ENCODE measurements around the gene LNX1. TPM values are rescaled to one million over a fixed set of nuclear protein-coding genes. Genes with fewer than 3 reads are reported as not detected.

LNX1 gene
- total and polyA plus RNA-seq, 10 of the 15 experiments (the other 5 are each of a cell fraction or from before 2014, with no cell fraction given): 0.72 to 1.4 (median 1.0) TPM

- FAIRE-seq: no peak
Measured at GRCh38 chr4:53562409-53562808, 28.9 kb downstream of the LNX1 start.

More at GRCh38 chr4:53562409-53562808, 28.9 kb downstream of the LNX1 start:
- Histone ChIP-seq H2AFZ (ENCODE audit: control insufficient read depth, low read depth, low read length) (no peak overlapping the region), H3K4me1 (ENCODE audit: control insufficient read depth, insufficient read depth, low read length) (no peaks in the 10 kb centered on the region; the same call in 1 of the 2 replicates), H3K79me2 (ENCODE audit: control insufficient read depth, insufficient read depth, low read length) (no peaks in the 10 kb centered on the region), H4K20me1 (ENCODE audit: control insufficient read depth, insufficient read depth) (no peaks in the 10 kb centered on the region), H3K4me2 (ENCODE audit: control insufficient read depth, insufficient read depth) (no peak overlapping the region), H3K27ac (ENCODE audit: control insufficient read depth, insufficient read depth) (no peak overlapping the region), H3K27me3 (replicated peaks in 1 of 2; ENCODE audit: control insufficient read depth in 2 of 2, insufficient read depth in 2 of 2, low read length in 1 of 2) (no peaks in the 10 kb centered on the region), H3K36me3 (ENCODE audit: control insufficient read depth in 2 of 2, insufficient read depth in 2 of 2, low read length in 1 of 2) (no peaks in the 10 kb centered on the region), H3K4me3 (no peak overlapping the region), H3K9me3 (replicated peaks; ENCODE audit: control insufficient read depth, insufficient read depth, low read length) (no peaks in the 10 kb centered on the region), H3K9ac (ENCODE audit: control insufficient read depth, insufficient read depth, low read length) (no peak overlapping the region)
- SMC1A ChIA-PET (ENCODE audit: uncharacterized antibody, unreplicated experiment): interaction anchor here (1.0 to 2.0 kb wide), 4 partner anchors 16 to 414 kb away, joined by 3 to 7 read pairs (median 3); no protein-coding TSS in a partner anchor
- WGBS (ENCODE audit: insufficient coverage, insufficient replicate concordance, low lambda C conversion rate, missing lambda C conversion rate): 21% methylated on average over 2 of the region's 2 CpGs
- in situ Hi-C loops (cut with MboI) (no loop called here), intact Hi-C loops (cut with micrococcal nuclease; ENCODE audit: unreplicated experiment) (no loop called here)
- RAD21 ChIA-PET (ENCODE audit: unreplicated experiment): interaction anchor here (3.2 kb wide), 1 partner anchor 79 kb away, joined by 17 read pairs; no protein-coding TSS in a partner anchor
- POLR2A ChIA-PET: no interaction called here
- BruUV-seq (replicated peaks): no TSS peak
- ATAC-seq (no peak), DNase-seq (ENCODE audit: low read depth, low spot score) (no peak)
- no peak for TF ChIP-seq ZNF274 (IDR thresholded peaks at IDR 0.05; ENCODE audit: insufficient read depth, insufficient read length)
- no peak for TF ChIP-seq TBL1XR1 (IDR thresholded peaks at IDR 0.05; ENCODE audit: low read depth, low read length)
- no peak for TF ChIP-seq ZBTB4 (CRISPR knock-in tag; IDR thresholded peaks at IDR 0.05)
- no peak for TF ChIP-seq RCOR1 (conservative IDR thresholded peaks at IDR 0.05; ENCODE audit: low read depth, low read length)
- no peak for TF ChIP-seq NFXL1 (IDR thresholded peaks at IDR 0.05; ENCODE audit: borderline replicate concordance)
- no peak for TF ChIP-seq NFIC (IDR thresholded peaks at IDR 0.05; ENCODE audit: low read depth, low read length)
- TF ChIP-seq ZNF207 (IDR thresholded peaks at IDR 0.05; ENCODE audit: borderline replicate concordance): no peak
- no peak for TF ChIP-seq CUX1 (IDR thresholded peaks at IDR 0.05; ENCODE audit: insufficient replicate concordance, low read depth, low read length)
- no peak for TF ChIP-seq KLF5 (IDR thresholded peaks at IDR 0.05; ENCODE audit: partially characterized antibody)
- no peak for TF ChIP-seq TAF1 (IDR thresholded peaks at IDR 0.05; ENCODE audit: borderline replicate concordance, low read depth, low read length)
- TF ChIP-seq NR2C1 (IDR thresholded peaks at IDR 0.05): no peak
- TF ChIP-seq BCL3 (IDR thresholded peaks at IDR 0.05; ENCODE audit: borderline replicate concordance, insufficient read depth, low read depth, low read length, poor library complexity, severe bottlenecking): no peak
- TF ChIP-seq YBX1 (IDR thresholded peaks at IDR 0.05): no peak
- no peak for TF ChIP-seq WRNIP1 (IDR thresholded peaks at IDR 0.05; ENCODE audit: borderline replicate concordance, low read depth, low read length)
- CTCF ChIA-PET: interaction anchor here (0.7 to 1.2 kb wide), 3 partner anchors 18 to 91 kb away, joined by 3 read pairs; no protein-coding TSS in a partner anchor

Measured in GM12878 (cell line).